ENCODE measurements around the gene TRIM44.
"Not testable (repeated sequence)": the region's sequence is repeated elsewhere in the genome, so short reads cannot be mapped to it uniquely, and the experiment has no call there.

The TRIM44 gene

GRCh38 chr11:35633827-35634423 lies 28.6 kb upstream of the TRIM44 start:
- H3K36me3 ChIP-seq (ENCODE audit: insufficient read depth, low read length) = no peaks in the 10 kb centered on the region
- no peaks in the 10 kb centered on the region for H3K4me1 ChIP-seq (ENCODE audit: insufficient read depth, low read length)
- no peaks in the 10 kb centered on the region for H3K27me3 ChIP-seq (ENCODE audit: insufficient read depth, low read length)
- 94% methylated on average over 4 of the region's 4 CpGs for WGBS
- H3K9ac ChIP-seq (ENCODE audit: low read depth, low read length) = no peak overlapping the region
- H3K9me3 ChIP-seq (ENCODE audit: insufficient read depth, low read depth, low read length) = no peaks in the 10 kb centered on the region
- H3K27ac ChIP-seq (ENCODE audit: low read depth, low read length) = no peak overlapping the region
- H3K4me3 ChIP-seq (ENCODE audit: low read length) = no peak overlapping the region

- Histone ChIP-seq H3K4me1 (ENCODE audit: insufficient read depth, low read length) (0 out of 2 replicates have a peak, but pooled peaks cover 4% of the 10 kb centered on the region), H3K27me3 (ENCODE audit: insufficient read depth, low read length) (no peaks in the 10 kb centered on the region), H3K4me3 (ENCODE audit: low read length) (no peak overlapping the region), H3K9ac (ENCODE audit: low read depth, low read length) (no peak overlapping the region), H3K9me3 (ENCODE audit: insufficient read depth, low read depth, low read length) (no peaks in the 10 kb centered on the region), H3K36me3 (ENCODE audit: insufficient read depth, low read length) (no peaks in the 10 kb centered on the region), H3K27ac (ENCODE audit: low read depth, low read length) (no peak overlapping the region)
- WGBS = 93% methylated on average over 6 of the region's 6 CpGs
Measured at GRCh38 chr11:35635933-35636332, 26.6 kb upstream of the TRIM44 start.

GRCh38 chr11:35639591-35640179 lies 22.9 kb upstream of the TRIM44 start:
- Histone ChIP-seq H3K27me3 (ENCODE audit: insufficient read depth, low read length) (no peaks in the 10 kb centered on the region), H3K4me1 (ENCODE audit: insufficient read depth, low read length) (peaks cover 8% of the 10 kb centered on the region; the same call in 1 of the 2 replicates), H3K36me3 (ENCODE audit: insufficient read depth, low read length) (no peaks in the 10 kb centered on the region), H3K9ac (ENCODE audit: low read depth, low read length) (no peak overlapping the region), H3K27ac (ENCODE audit: low read depth, low read length) (no peak overlapping the region), H3K4me3 (ENCODE audit: low read length) (no peak overlapping the region), H3K9me3 (ENCODE audit: insufficient read depth, low read depth, low read length) (no peaks in the 10 kb centered on the region)
- 79% methylated on average over 9 of the region's 9 CpGs for WGBS

GRCh38 chr11:35641171-35641897 lies 21.2 kb upstream of the TRIM44 start:
- Histone ChIP-seq H3K4me3 (ENCODE audit: low read length) (no peak overlapping the region), H3K9me3 (ENCODE audit: insufficient read depth, low read depth, low read length) (no peaks in the 10 kb centered on the region), H3K36me3 (ENCODE audit: insufficient read depth, low read length) (no peaks in the 10 kb centered on the region), H3K4me1 (ENCODE audit: insufficient read depth, low read length) (peaks cover 8% of the 10 kb centered on the region; the same call in 1 of the 2 replicates), H3K27me3 (ENCODE audit: insufficient read depth, low read length) (no peaks in the 10 kb centered on the region), H3K9ac (ENCODE audit: low read depth, low read length) (no peak overlapping the region), H3K27ac (ENCODE audit: low read depth, low read length) (no peak overlapping the region)
- 90% methylated on average over 6 of the region's 6 CpGs for WGBS

- peaks cover 8% of the 10 kb centered on the region; the same call in 1 of the 2 replicates for H3K4me1 ChIP-seq (ENCODE audit: insufficient read depth, low read length)
- H3K27ac ChIP-seq (ENCODE audit: low read depth, low read length) = no peak overlapping the region
- H3K9me3 ChIP-seq (ENCODE audit: insufficient read depth, low read depth, low read length) = no peaks in the 10 kb centered on the region
- no peak overlapping the region for H3K4me3 ChIP-seq (ENCODE audit: low read length)
- 92% methylated on average over 3 of the region's 3 CpGs for WGBS
- no peaks in the 10 kb centered on the region for H3K27me3 ChIP-seq (ENCODE audit: insufficient read depth, low read length)
- H3K36me3 ChIP-seq (ENCODE audit: insufficient read depth, low read length) = no peaks in the 10 kb centered on the region
- H3K9ac ChIP-seq (ENCODE audit: low read depth, low read length) = no peak overlapping the region
Measured at GRCh38 chr11:35641964-35642363, 20.6 kb upstream of the TRIM44 start.

GRCh38 chr11:35647421-35648093 lies 15.0 kb upstream of the TRIM44 start:
- Histone ChIP-seq H3K9me3 (ENCODE audit: insufficient read depth, low read depth, low read length) (no peaks in the 10 kb centered on the region), H3K9ac (ENCODE audit: low read depth, low read length) (no peak overlapping the region), H3K36me3 (ENCODE audit: insufficient read depth, low read length) (no peaks in the 10 kb centered on the region), H3K27me3 (ENCODE audit: insufficient read depth, low read length) (peaks cover 23% of the 10 kb centered on the region), H3K27ac (ENCODE audit: low read depth, low read length) (no peak overlapping the region), H3K4me1 (ENCODE audit: insufficient read depth, low read length) (no peaks in the 10 kb centered on the region), H3K4me3 (ENCODE audit: low read length) (no peak overlapping the region)
- WGBS = 87% methylated on average over 7 of the region's 8 CpGs

- no peak overlapping the region for H3K27ac ChIP-seq (ENCODE audit: low read depth, low read length)
- no peaks in the 10 kb centered on the region for H3K36me3 ChIP-seq (ENCODE audit: insufficient read depth, low read length)
- no peak overlapping the region for H3K9ac ChIP-seq (ENCODE audit: low read depth, low read length)
- H3K9me3 ChIP-seq (ENCODE audit: insufficient read depth, low read depth, low read length) = no peaks in the 10 kb centered on the region
- H3K4me1 ChIP-seq (ENCODE audit: insufficient read depth, low read length) = peaks cover 8% of the 10 kb centered on the region
- peaks cover 38% of the 10 kb centered on the region for H3K27me3 ChIP-seq (ENCODE audit: insufficient read depth, low read length)
- 84% methylated on average over 1 of the region's 1 CpG for WGBS
- no peak overlapping the region for H3K4me3 ChIP-seq (ENCODE audit: low read length)
Measured at GRCh38 chr11:35650006-35650405, 12.6 kb upstream of the TRIM44 start.

GRCh38 chr11:35650467-35650866 lies 12.1 kb upstream of the TRIM44 start:
- peaks cover 13% of the 10 kb centered on the region for H3K4me1 ChIP-seq (ENCODE audit: insufficient read depth, low read length)
- peaks cover 43% of the 10 kb centered on the region for H3K27me3 ChIP-seq (ENCODE audit: insufficient read depth, low read length)
- WGBS = 92% methylated on average over 4 of the region's 4 CpGs
- H3K36me3 ChIP-seq (ENCODE audit: insufficient read depth, low read length) = no peaks in the 10 kb centered on the region
- H3K27ac ChIP-seq (ENCODE audit: low read depth, low read length) = no peak overlapping the region
- no peaks in the 10 kb centered on the region for H3K9me3 ChIP-seq (ENCODE audit: insufficient read depth, low read depth, low read length)
- no peak overlapping the region for H3K4me3 ChIP-seq (ENCODE audit: low read length)
- H3K9ac ChIP-seq (ENCODE audit: low read depth, low read length) = no peak overlapping the region

- no peak overlapping the region for H3K9ac ChIP-seq (ENCODE audit: low read depth, low read length)
- peaks cover 20% of the 10 kb centered on the region for H3K4me1 ChIP-seq (ENCODE audit: insufficient read depth, low read length)
- H3K36me3 ChIP-seq (ENCODE audit: insufficient read depth, low read length) = no peaks in the 10 kb centered on the region
- no peaks in the 10 kb centered on the region for H3K9me3 ChIP-seq (ENCODE audit: insufficient read depth, low read depth, low read length)
- H3K27ac ChIP-seq (ENCODE audit: low read depth, low read length) = no peak overlapping the region
- 92% methylated on average over 2 of the region's 3 CpGs for WGBS
- peaks cover 50% of the 10 kb centered on the region for H3K27me3 ChIP-seq (ENCODE audit: insufficient read depth, low read length)
- no peak overlapping the region for H3K4me3 ChIP-seq (ENCODE audit: low read length)
Measured at GRCh38 chr11:35651263-35651662, 11.3 kb upstream of the TRIM44 start.

GRCh38 chr11:35652786-35653185 lies 9.8 kb upstream of the TRIM44 start:
- H3K4me3 ChIP-seq (ENCODE audit: low read length); H3K9ac ChIP-seq (ENCODE audit: low read depth, low read length); H3K36me3 ChIP-seq (ENCODE audit: insufficient read depth, low read length); H3K9me3 ChIP-seq (ENCODE audit: insufficient read depth, low read depth, low read length); H3K27ac ChIP-seq (ENCODE audit: low read depth, low read length): not testable (repeated sequence)
- WGBS = 91% methylated on average over 4 of the region's 5 CpGs
- Histone ChIP-seq H3K27me3 (ENCODE audit: insufficient read depth, low read length) (peaks cover 66% of the 10 kb centered on the region), H3K4me1 (ENCODE audit: insufficient read depth, low read length) (peaks cover 20% of the 10 kb centered on the region)

GRCh38 chr11:35654711-35655110 lies 7.9 kb upstream of the TRIM44 start:
- 12% methylated on average over 6 of the region's 6 CpGs for WGBS
- Histone ChIP-seq H3K4me3 (ENCODE audit: low read length) (peak overlapping the region; percentile 35; the same call in 1 of the 2 replicates), H3K4me1 (ENCODE audit: insufficient read depth, low read length) (peaks cover 20% of the 10 kb centered on the region)

More at GRCh38 chr11:35654711-35655110, 7.9 kb upstream of the TRIM44 start:
- no peak overlapping the region for H3K9ac ChIP-seq (ENCODE audit: low read depth, low read length)
- H3K27ac ChIP-seq (ENCODE audit: low read depth, low read length) = no peak overlapping the region
- H3K9me3 ChIP-seq (ENCODE audit: insufficient read depth, low read depth, low read length) = no peaks in the 10 kb centered on the region
- H3K27me3 ChIP-seq (ENCODE audit: insufficient read depth, low read length) = peaks cover 82% of the 10 kb centered on the region
- H3K36me3 ChIP-seq (ENCODE audit: insufficient read depth, low read length) = no peaks in the 10 kb centered on the region

Measured in HUES64 (cell line).